ENCODE results near the gene YY1AP1. TPM values are rescaled to one million over a fixed set of nuclear protein-coding genes. Genes with fewer than 3 reads are reported as not detected.
"Not testable (repeated sequence)": the region's sequence is repeated elsewhere in the genome, so short reads cannot be mapped to it uniquely, and the experiment has no call there.

The YY1AP1 gene
- total and polyA plus RNA-seq, 7 donors, result 21.6 to 195 (median 54.3) TPM

GRCh38 chr1:155645034-155645598, 43.5 kb downstream of the YY1AP1 start:
- Histone ChIP-seq H3K27ac (peak overlapping the region in 3 of 4 donors; percentile 43 to 64 (median 50)), H3K9me3 (no peaks in the 10 kb centered on the region), H3K27me3 (no peaks in the 10 kb centered on the region), H3K4me1 (peaks cover 0 to 31% (median 24%) of the 10 kb centered on the region in 4 donors), H3K36me3 (no peaks in the 10 kb centered on the region), H3K4me3 (no peak overlapping the region)
- DNase-seq, result no peak
- TF ChIP-seq POLR2A (IDR thresholded peaks at IDR 0.05), result no peak
- no peak for TF ChIP-seq CTCF (IDR thresholded peaks at IDR 0.05)
- intact Hi-C loops (cut with DNase I), result no loop called here
- WGBS, 2 donors, result 83 to 84% methylated on average over 4 of the region's 4 CpGs

GRCh38 chr1:155643230-155643629, 45.3 kb downstream of the YY1AP1 start:
- intact Hi-C loops (cut with DNase I), result no loop called here
- H3K27me3 ChIP-seq, result no peaks in the 10 kb centered on the region
- TF ChIP-seq EP300 (IDR thresholded peaks at IDR 0.05), result no peak
- DNase-seq, result no peak
- no peak overlapping the region for H3K4me3 ChIP-seq
- no peaks in the 10 kb centered on the region for H3K9me3 ChIP-seq
- H3K4me1 ChIP-seq, result peaks cover 0 to 25% (median 20%) of the 10 kb centered on the region in 4 donors
- 87 to 94% methylated on average over 3 of the region's 3 CpGs for WGBS, 2 donors
- no peak overlapping the region for H3K27ac ChIP-seq
- H3K36me3 ChIP-seq, result no peaks in the 10 kb centered on the region

- intact Hi-C loops (cut with DNase I); H3K9me3 ChIP-seq; H3K4me3 ChIP-seq; H3K27ac ChIP-seq; H3K27me3 ChIP-seq; H3K36me3 ChIP-seq; DNase-seq: not testable (repeated sequence)
- H3K4me1 ChIP-seq, result peaks cover 0 to 23% (median 18%) of the 10 kb centered on the region in 4 donors
- 74 to 84% methylated on average over 11 of the region's 11 CpGs for WGBS, 2 donors
These were observed 45.9 kb downstream of the YY1AP1 start for GRCh38 chr1:155642559-155643180.

- TF ChIP-seq EP300 (IDR thresholded peaks at IDR 0.05) (no peak), CTCF (IDR thresholded peaks at IDR 0.05) (no peak)
- no peaks in the 10 kb centered on the region for H3K27me3 ChIP-seq
- no peaks in the 10 kb centered on the region for H3K36me3 ChIP-seq
- intact Hi-C loops (cut with DNase I), result no loop called here
- H3K4me3 ChIP-seq, result no peak overlapping the region
- no peak overlapping the region for H3K27ac ChIP-seq
- H3K4me1 ChIP-seq, result peaks cover 0 to 10% (median 10%) of the 10 kb centered on the region in 4 donors
- DNase-seq, result no peak
- no peaks in the 10 kb centered on the region for H3K9me3 ChIP-seq
These were observed 48.2 kb downstream of the YY1AP1 start for GRCh38 chr1:155640367-155640766.

GRCh38 chr1:155636397-155637153, 52.0 kb downstream of the YY1AP1 start:
- no peaks in the 10 kb centered on the region for H3K4me1 ChIP-seq
- no peak overlapping the region for H3K4me3 ChIP-seq
- no peaks in the 10 kb centered on the region for H3K27me3 ChIP-seq
- no peak overlapping the region for H3K27ac ChIP-seq
- TF ChIP-seq CTCF (IDR thresholded peaks at IDR 0.05) (no peak), EP300 (IDR thresholded peaks at IDR 0.05) (no peak), POLR2A (IDR thresholded peaks at IDR 0.05) (no peak), POLR2AphosphoS5 (IDR thresholded peaks at IDR 0.05) (no peak)
- intact Hi-C loops (cut with DNase I), result no loop called here
- no peaks in the 10 kb centered on the region for H3K9me3 ChIP-seq
- H3K36me3 ChIP-seq, result no peaks in the 10 kb centered on the region
- 82 to 92% methylated on average over 11 of the region's 11 CpGs for WGBS, 2 donors
- no peak for DNase-seq

- H3K36me3 ChIP-seq; DNase-seq; H3K27ac ChIP-seq; H3K9me3 ChIP-seq; H3K4me3 ChIP-seq; H3K4me1 ChIP-seq; H3K27me3 ChIP-seq; intact Hi-C loops (cut with DNase I): not testable (repeated sequence)
- WGBS, 2 donors, result 80 to 89% methylated on average over 4 of the region's 7 CpGs
These were observed 62.1 kb downstream of the YY1AP1 start for GRCh38 chr1:155626428-155626827.
